ENCODE results near the gene BTF3L4.

- no peak for TF ChIP-seq CTCF (IDR thresholded peaks at IDR 0.05; ENCODE audit: insufficient read depth, low read length, poor library complexity, severe bottlenecking)
- TF ChIP-seq EZH2phosphoT487 (conservative IDR thresholded peaks at IDR 0.05; ENCODE audit: low read length): no peak
Observed at GRCh38 chr1:52125736-52126359, 69.8 kb downstream of the BTF3L4 start.
